Suppressor macrophage (primary cell): ENCODE results near the gene DCLK1.
A peak's percentile ranks its signal among the peaks of the same experiment; 100 is the strongest.

ENCODE experiments used
- DNase-seq, 4 experiments: peaks; one replicate each; pipeline ENCODE4 v3.0.0-alpha.2; 2020 to 2022

The DCLK1 gene

GRCh38 chr13:35856084-35856483 is 275.1 kb downstream of the DCLK1 start:
- no peak for DNase-seq

GRCh38 chr13:35855531-35856019 is 275.6 kb downstream of the DCLK1 start:
- DNase-seq = no peak

DNA sequence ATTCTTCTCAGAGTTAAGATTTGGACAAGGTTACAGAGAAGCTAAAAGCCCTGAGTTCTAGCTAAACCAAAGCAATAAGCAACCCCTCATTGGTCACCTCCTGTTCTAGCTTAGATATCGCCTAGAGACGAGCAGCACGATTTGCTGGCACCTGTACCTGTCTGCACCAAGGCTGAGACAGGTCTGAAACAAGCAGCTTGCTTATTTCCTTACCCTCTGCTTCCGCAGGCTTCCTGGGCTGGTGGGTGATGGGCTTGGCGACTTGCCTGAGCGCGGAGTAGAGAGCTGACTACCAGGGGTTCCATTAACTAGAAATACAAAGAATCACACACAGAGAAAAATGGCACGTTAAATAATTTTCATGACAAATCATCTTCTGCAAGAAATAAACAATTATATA is 276.9 kb downstream of the DCLK1 start:
- DNase-seq = no peak

GRCh38 chr13:35851881-35852280 is 279.3 kb downstream of the DCLK1 start:
- no peak for DNase-seq

- no peak for DNase-seq
Observed at GRCh38 chr13:35851356-35851755, 279.8 kb downstream of the DCLK1 start.

DNA sequence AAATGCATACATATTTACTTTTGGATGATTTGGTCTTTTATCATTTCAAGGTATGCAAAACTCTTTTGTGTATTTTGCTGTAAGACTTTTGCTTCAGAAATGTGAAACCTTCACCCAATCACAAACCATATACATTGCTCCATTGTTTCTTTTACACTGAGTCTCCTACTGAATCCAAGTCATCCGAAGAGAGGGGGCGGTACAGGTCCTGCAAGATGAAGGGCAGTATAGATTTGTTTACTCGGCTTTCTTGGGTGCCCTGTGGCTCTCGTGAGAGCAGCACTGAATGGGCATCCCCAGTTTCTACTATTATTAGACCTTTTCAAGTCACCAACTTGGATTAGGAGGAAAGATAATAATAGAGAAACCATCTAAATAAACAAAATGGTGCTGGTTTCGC is 280.6 kb downstream of the DCLK1 start:
- DNase-seq = no peak

GRCh38 chr13:35849256-35849644 is 281.9 kb downstream of the DCLK1 start:
- DNase-seq = no peak

- DNase-seq = no peak
Observed at GRCh38 chr13:35848336-35849255, 282.6 kb downstream of the DCLK1 start.

- no peak for DNase-seq
Observed at GRCh38 chr13:35843272-35843671, 287.9 kb downstream of the DCLK1 start.

- no peak for DNase-seq
Observed at GRCh38 chr13:35841060-35841521, 290.1 kb downstream of the DCLK1 start.

DNA sequence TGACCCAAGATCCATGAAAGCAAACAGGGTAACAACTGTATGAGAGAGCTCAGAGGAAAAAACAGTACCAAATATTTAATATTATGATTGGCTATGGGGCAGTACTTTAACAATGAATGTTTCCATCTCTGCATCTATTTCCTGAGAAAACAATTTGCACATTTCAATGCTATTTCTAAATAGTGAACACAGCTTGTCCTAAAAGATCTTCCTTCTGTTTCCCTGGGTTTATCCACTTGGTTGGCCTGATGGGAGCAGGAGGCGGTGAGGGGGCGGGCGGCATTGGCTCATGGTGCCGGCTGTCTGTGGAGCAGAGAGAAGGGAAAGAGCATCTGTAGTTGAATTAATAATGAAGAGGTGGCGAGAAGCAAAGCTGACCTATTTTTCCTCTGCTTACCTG is 291.4 kb downstream of the DCLK1 start:
- DNase-seq = no peak

DNA sequence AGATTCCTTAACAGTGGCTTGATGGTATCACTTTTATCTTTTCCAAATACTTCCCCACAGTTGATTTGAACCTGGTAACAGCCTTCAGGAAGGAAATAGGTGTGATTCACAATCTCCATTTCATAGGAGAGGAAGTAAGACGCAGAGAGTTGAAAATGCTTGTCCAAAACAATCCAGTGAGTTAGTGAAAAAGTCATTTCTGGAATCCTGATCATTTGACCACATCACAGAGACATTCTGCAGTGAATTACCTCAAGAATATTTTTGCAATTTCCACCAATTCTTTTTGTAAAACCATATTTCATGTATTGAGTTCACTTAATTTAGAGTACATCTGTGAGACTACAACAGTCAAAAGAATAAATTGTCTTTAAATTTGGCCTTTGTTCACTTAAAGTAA is 292.8 kb downstream of the DCLK1 start:
- DNase-seq = no peak

GRCh38 chr13:35836446-35836845 is 294.7 kb downstream of the DCLK1 start:
- DNase-seq = no peak

DNA sequence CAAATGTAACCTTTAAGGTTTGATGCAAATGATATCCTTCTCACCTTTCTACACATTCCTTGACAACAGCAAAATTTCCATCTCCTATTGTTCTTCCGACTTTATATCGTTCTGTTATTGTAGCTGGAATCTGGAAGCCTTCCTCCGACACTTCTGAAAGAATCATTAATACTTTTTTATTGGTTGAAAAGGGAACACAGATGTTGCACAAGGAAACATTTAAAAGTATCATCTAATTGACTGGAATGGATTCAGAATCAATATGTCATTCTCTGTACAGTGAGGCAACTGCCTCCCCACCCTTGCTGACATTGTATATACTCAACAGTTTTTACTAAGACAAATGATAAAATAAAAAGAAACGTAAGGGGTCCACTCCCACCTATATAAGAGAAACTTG is 295.2 kb downstream of the DCLK1 start:
- no peak for DNase-seq

GRCh38 chr13:35833608-35834275 is 297.4 kb downstream of the DCLK1 start:
- no peak for DNase-seq

DNA sequence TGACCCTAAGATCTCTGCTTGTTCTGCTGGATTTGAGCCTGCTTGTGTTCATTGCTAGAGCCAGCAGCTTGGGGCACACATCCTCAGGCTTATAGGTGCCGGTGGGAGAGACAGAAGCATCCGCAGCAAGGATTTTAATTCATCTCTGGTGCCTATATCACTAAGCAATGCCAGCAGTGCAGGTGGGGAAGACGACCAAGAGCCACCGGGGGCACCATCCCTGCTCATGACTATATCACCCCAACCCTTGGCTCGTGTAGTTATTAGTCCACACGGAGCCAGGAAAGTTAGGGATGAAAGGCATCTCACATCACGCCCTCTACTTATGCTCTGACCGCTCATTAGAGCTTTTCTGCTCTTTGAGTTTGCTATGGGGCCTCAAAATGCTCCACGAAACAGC is 298.2 kb downstream of the DCLK1 start:
- DNase-seq = no peak

DNA sequence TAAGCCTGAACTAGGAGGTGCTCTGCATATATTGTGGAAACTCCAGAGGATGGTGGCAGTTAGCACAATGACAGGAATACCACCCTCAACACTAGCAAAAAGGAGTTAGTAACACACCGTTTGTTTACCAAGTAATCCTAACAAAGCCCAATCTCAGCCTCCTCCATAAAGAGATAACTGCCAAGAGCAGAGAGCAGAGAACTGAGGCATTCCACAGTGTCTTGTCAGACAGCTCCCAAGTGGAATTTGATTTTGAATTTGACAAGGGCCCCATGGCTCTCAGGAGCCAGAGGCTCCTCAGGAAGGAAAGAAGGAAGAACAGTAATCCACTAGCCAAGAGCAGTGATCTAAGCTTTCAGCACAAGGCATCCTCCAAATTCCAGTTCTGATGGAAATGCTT is 298.6 kb downstream of the DCLK1 start:
- no peak for DNase-seq

GRCh38 chr13:35830850-35831450 is 300.2 kb downstream of the DCLK1 start:
- DNase-seq = no peak

- DNase-seq = peak in 2 of 4 experiments; percentile 1 to 9
Observed at GRCh38 chr13:35826626-35827254, 304.4 kb downstream of the DCLK1 start.

DNA sequence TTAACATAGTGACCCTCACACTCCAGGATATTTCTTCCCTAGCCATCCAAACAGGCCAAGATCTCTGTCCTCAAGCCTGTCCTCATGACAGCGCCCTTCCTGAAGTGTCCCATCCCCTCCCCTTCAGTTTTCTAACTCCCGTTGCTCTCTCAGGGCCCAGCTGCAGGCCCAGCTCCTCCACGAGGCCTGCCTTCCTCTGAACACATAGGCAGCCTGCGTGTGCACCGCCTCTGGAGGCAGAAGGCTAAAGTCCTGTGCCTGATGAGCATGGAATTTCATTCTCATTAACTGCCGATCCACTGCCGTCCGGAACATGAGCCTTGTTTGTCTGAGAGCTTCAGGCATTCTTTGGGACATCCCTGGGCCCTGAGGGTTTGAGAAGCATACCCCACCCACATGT is 306.4 kb downstream of the DCLK1 start:
- no peak for DNase-seq

DNA sequence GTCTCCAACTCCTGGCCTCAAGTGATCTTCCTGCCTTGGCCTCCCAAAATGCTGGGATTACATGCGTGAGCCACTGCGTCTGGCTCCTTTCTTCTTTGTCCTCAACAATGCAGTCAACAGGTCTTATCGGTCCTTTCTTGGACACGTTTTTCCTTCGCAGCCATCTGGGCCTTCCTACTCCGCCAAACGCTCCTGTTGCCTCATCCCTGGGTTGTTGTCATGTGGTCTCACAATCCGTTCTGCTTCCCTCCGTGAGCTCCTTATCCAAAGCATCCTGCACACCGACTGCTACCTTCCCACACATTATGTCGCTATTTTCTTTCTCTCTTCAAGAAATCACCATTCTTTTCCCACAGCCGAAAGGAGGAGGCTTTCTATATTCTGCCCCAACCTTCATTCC is 306.8 kb downstream of the DCLK1 start:
- DNase-seq = no peak

DNA sequence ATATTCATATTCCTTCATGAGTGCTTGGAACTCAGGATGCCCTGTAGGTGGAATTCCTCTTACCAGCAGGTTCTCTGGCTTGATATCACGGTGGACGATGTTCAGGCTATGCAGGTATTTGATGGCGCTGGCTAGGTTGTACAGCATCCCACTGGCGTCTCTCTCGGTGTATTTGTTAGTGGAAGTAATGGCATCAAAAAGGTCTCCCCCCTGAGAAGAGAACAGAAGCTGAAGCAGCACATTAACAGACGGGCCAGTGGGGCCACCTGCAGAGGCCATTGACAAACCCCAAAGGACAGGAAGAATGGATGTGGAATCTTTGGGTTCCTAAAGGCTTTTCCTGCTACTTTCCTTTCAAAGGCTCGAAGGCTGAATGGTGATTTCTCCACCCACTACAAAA is 308.5 kb downstream of the DCLK1 start:
- DNase-seq = no peak

GRCh38 chr13:35818633-35819067 is 312.5 kb downstream of the DCLK1 start:
- peak in 2 of 4 experiments; percentile 36 to 45 for DNase-seq
